Neural cell (in vitro differentiated cells): ENCODE results near the gene FGFBP3.

Experiments
- EZH2 ChIP-seq: fragments of 200-600, 300-800 bp; shearing (Covaris generic), sonication (generic); IDR thresholded peaks from 2 replicates; pipeline ENCODE4 v1.6.1; 2014; ENCODE audit warnings: antibody characterized with exemption, low read length, borderline replicate concordance, mild to moderate bottlenecking; ENCODE audit not compliant: insufficient read depth, poor library complexity, severe bottlenecking
- SMC3 ChIP-seq: fragments of 450-650 bp; conservative IDR thresholded peaks from 2 replicates; pipeline ENCODE4 v1.6.1; 2014; ENCODE audit warnings: antibody characterized with exemption, mild to moderate bottlenecking, moderate library complexity; ENCODE audit not compliant: poor library complexity
- TF ChIP-seq, protein P1 (sequence below): IDR thresholded peaks from 2 replicates; pipeline ENCODE4 v1.6.1; 2012; ENCODE audit warnings: borderline replicate concordance
- TF ChIP-seq, protein P2 (sequence below): fragments of 450-650 bp; IDR thresholded peaks from 2 replicates; pipeline ENCODE4 v1.5.1; 2014; ENCODE audit warnings: antibody characterized with exemption, mild to moderate bottlenecking, moderate library complexity; ENCODE audit not compliant: poor library complexity, severe bottlenecking

- no peak for TF ChIP-seq EZH2
- no peak for TF ChIP-seq SMC3
- TF ChIP-seq, protein P1, sequence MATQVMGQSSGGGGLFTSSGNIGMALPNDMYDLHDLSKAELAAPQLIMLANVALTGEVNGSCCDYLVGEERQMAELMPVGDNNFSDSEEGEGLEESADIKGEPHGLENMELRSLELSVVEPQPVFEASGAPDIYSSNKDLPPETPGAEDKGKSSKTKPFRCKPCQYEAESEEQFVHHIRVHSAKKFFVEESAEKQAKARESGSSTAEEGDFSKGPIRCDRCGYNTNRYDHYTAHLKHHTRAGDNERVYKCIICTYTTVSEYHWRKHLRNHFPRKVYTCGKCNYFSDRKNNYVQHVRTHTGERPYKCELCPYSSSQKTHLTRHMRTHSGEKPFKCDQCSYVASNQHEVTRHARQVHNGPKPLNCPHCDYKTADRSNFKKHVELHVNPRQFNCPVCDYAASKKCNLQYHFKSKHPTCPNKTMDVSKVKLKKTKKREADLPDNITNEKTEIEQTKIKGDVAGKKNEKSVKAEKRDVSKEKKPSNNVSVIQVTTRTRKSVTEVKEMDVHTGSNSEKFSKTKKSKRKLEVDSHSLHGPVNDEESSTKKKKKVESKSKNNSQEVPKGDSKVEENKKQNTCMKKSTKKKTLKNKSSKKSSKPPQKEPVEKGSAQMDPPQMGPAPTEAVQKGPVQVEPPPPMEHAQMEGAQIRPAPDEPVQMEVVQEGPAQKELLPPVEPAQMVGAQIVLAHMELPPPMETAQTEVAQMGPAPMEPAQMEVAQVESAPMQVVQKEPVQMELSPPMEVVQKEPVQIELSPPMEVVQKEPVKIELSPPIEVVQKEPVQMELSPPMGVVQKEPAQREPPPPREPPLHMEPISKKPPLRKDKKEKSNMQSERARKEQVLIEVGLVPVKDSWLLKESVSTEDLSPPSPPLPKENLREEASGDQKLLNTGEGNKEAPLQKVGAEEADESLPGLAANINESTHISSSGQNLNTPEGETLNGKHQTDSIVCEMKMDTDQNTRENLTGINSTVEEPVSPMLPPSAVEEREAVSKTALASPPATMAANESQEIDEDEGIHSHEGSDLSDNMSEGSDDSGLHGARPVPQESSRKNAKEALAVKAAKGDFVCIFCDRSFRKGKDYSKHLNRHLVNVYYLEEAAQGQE, result no peak
- TF ChIP-seq, protein P2, sequence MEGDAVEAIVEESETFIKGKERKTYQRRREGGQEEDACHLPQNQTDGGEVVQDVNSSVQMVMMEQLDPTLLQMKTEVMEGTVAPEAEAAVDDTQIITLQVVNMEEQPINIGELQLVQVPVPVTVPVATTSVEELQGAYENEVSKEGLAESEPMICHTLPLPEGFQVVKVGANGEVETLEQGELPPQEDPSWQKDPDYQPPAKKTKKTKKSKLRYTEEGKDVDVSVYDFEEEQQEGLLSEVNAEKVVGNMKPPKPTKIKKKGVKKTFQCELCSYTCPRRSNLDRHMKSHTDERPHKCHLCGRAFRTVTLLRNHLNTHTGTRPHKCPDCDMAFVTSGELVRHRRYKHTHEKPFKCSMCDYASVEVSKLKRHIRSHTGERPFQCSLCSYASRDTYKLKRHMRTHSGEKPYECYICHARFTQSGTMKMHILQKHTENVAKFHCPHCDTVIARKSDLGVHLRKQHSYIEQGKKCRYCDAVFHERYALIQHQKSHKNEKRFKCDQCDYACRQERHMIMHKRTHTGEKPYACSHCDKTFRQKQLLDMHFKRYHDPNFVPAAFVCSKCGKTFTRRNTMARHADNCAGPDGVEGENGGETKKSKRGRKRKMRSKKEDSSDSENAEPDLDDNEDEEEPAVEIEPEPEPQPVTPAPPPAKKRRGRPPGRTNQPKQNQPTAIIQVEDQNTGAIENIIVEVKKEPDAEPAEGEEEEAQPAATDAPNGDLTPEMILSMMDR, result no peak
Measured at GRCh38 chr10:91896212-91896756, 13.0 kb downstream of the FGFBP3 start.
